HEK293 (cell line): Measurements from ENCODE around the gene SERTAD3.

Experiments
- CTCF ChIP-seq: fragments of 450-650 bp; formaldehyde crosslinking; IDR thresholded peaks from 2 replicates; pipeline ENCODE4 v1.5.1; 2016; ENCODE audit warnings: missing biosample characterization, missing genetic modification characterization
- ZNF274 ChIP-seq, 2 experiments: fragments of 200-500 bp in 1 of 2; fragments of 450-650 bp in 1 of 2; sonication (Bioruptor generic) in 1 of 2; formaldehyde crosslinking in 1 of 2; IDR thresholded peaks; 2 replicates each; pipeline versions ENCODE4 v1.5.1 to v1.6.1; 2014 to 2016; ENCODE audit warnings: borderline replicate concordance in 1 of 2, inconsistent platforms in 1 of 2, low read length in 1 of 2, missing biosample characterization in 1 of 2, missing genetic modification characterization in 1 of 2

- TF ChIP-seq ZNF274 (IDR thresholded peaks at IDR 0.05; ENCODE audit: low read length) (no peak), ZNF274 (tag by site-specific recombination; IDR thresholded peaks at IDR 0.05; ENCODE audit: borderline replicate concordance) (no peak), CTCF (tag by site-specific recombination) (no peak)
Measured at GRCh38 chr19:40472516-40472915, 28.4 kb upstream of the SERTAD3 start.
